GM12801 (cell line): Measurements from ENCODE around the gene RASD2.

Source experiments
- CTCF ChIP-seq: IDR thresholded peaks from one replicate; pipeline ENCODE4 v1.5.1; 2011; ENCODE audit warnings: control low read depth; ENCODE audit not compliant: insufficient read length; ENCODE audit errors: extremely low read depth

The RASD2 gene

DNA sequence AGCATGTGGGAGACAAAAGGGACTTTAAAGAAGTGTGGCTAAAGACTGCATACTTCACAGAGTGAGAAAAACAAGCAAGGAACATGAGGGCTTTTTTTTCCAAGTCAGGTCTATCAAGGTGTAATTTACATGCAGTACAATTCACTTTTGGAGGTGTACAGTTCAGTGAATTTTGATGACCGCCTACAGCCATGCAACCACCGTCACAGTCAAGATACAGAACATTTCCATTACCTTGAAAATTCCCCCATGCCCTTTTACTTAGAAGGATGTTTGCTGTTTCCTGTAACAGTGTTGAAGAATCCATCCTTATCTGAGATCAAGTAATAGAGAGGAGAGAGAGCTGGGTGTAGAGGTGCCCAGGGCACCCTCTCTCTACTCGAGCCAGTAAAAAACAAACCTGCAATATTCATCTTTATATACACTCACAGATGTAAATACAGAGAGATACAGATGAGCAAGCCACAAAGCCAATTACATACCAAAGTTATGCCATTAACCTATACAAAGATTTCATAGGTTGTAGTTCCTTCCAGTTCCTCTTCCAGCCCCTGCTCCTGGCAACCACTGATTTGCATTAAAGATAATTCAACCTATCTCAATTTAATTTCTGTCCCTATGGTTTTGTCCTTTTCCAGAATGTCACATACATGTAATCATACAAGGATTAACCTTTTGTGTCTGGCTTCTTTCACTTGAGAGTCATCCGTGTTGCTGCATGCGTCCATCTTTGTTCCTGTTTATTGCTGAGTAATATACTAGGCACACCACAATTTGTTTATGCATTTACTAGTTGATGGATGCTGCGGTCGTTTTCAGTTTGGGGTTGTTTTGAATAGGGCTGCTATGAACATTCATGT is 35.0 kb upstream of the RASD2 start:
- no peak for TF ChIP-seq CTCF

DNA sequence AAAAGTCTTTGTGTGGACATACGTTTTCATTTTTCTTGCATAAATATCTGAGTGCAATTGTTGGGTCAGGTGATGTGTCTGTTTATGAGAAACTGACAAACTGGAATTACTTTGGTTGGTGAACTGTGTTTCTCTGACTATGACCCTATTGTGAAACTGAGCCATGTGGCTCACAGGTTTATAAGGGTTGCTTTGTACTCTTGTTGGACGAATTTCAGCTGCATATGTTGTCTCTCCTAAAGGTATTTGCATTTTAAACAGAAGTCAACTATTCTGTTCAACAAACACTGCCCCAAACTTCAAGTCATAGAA is 34.4 kb upstream of the RASD2 start:
- no peak for TF ChIP-seq CTCF

DNA sequence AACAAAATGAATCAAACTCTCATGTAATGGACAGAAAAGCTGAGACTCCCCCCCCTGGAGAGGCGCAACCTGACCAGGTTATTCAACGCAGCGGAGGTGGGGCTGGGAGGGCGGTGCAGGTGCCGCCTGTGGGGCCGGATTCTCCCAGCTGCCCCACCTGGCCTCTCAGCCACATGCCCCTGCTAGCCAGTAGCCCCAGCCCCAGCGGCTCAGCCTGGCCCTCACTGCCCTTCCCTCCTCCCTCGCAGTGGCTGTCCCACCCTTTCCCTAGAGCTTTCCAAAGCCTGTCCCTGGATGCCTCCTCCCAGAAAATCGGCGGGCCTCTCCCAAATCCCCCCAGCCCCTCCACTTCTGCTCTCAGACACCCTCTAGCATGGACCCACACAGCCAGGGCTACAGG is 31.2 kb upstream of the RASD2 start:
- no peak for TF ChIP-seq CTCF

DNA sequence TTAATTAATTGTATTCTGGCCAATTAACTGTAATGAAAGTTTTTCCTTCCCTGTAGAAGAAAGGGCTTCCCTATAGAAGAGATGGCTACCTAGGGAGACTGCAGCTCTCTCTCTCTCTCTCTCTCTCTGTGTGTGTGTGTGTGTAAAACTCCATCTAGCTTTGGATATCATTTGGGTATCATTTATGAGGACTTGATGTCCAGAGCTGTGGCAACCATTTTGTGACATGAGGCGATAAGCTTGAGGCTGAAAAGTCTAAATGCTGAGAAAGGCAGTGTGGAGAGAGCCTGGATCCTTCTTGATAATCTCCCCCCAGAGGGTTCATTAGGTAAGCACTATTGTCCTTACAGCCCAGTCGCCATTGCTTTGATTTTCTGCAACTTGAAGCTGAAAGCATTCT is 30.7 kb upstream of the RASD2 start:
- no peak for TF ChIP-seq CTCF

DNA sequence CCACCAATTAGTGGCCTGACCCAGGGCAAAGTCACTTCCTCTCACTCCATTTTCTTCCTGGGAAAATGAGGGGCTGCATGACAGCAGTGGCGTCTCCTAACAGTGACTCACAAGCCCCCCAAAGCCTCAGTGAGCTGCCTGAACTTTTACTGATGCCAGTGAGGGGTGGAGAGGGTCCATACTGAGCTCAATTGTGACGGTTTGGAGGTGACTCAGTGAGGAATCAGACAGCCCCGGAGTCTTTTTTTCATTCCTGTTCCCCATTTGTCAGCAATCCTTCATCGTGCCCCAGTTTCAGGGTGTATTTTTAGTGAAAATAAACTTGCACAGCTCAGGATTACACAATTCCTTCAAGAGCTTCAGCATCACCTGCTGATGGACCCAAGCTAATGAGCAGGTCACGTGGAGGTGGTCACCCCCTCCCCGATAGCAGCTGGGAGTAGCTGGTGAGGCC is 30.1 kb upstream of the RASD2 start:
- no peak for TF ChIP-seq CTCF

- TF ChIP-seq CTCF, result no peak
These were observed 29.7 kb upstream of the RASD2 start for GRCh38 chr22:35510951-35511350.

- no peak for TF ChIP-seq CTCF
These were observed 26.3 kb upstream of the RASD2 start for GRCh38 chr22:35514366-35514765.
